ENCODE measurements around the gene FRAS1. TPM values are rescaled to one million over a fixed set of nuclear protein-coding genes. Genes with fewer than 3 reads are reported as not detected.

FRAS1 gene
- total RNA-seq, 1 experiment from 2014 or later, result 3.4 TPM

DNA sequence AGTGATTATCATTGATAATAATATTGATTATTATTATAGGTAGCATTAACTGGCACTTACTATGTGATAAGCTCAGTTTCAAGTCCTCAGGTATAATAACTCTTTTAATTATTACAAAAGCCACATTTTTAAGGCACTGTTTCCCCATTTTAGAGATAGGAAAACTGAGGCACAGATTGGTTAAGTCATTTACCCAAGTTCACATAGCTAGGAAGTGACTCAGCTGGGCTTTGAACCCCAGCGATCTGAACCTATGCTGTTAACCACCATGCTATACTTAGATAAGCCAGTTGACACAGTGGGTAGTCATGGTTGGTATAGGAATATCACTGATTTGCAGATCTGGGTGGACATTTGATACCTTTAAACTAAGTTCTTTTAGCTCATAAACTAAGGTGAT is 110.4 kb downstream of the FRAS1 start:
- Histone ChIP-seq H3K36me3 (ENCODE audit: low read depth, low read length) (no peaks in the 10 kb centered on the region), H3K9ac (ENCODE audit: low read length) (no peak overlapping the region), H3K4me2 (ENCODE audit: low read length) (no peak overlapping the region), H2AFZ (ENCODE audit: low read length) (no peak overlapping the region), H3K9me2 (replicated peaks; ENCODE audit: low read length) (no peaks in the 10 kb centered on the region), H3K27ac (ENCODE audit: low read length) (no peak overlapping the region), H3K27me3 (ENCODE audit: low read length) (no peaks in the 10 kb centered on the region), H3K9me3 (ENCODE audit: low read length) (no peaks in the 10 kb centered on the region), H4K20me1 (ENCODE audit: low read length) (no peaks in the 10 kb centered on the region), H3K4me1 (ENCODE audit: insufficient read depth, low read length) (no peaks in the 10 kb centered on the region), H3F3A (ENCODE audit: low read length, unreplicated experiment) (no peaks in the 10 kb centered on the region), H3K4me3 (ENCODE audit: low read length) (no peak overlapping the region), H3K79me2 (ENCODE audit: low read length) (no peaks in the 10 kb centered on the region)
- TF ChIP-seq EZH2phosphoT487 (IDR thresholded peaks at IDR 0.05; ENCODE audit: borderline replicate concordance, low read length) (no peak), EZH2 (IDR thresholded peaks at IDR 0.05; ENCODE audit: low read length, unreplicated experiment) (no peak)
- TF ChIP-seq, protein P1, sequence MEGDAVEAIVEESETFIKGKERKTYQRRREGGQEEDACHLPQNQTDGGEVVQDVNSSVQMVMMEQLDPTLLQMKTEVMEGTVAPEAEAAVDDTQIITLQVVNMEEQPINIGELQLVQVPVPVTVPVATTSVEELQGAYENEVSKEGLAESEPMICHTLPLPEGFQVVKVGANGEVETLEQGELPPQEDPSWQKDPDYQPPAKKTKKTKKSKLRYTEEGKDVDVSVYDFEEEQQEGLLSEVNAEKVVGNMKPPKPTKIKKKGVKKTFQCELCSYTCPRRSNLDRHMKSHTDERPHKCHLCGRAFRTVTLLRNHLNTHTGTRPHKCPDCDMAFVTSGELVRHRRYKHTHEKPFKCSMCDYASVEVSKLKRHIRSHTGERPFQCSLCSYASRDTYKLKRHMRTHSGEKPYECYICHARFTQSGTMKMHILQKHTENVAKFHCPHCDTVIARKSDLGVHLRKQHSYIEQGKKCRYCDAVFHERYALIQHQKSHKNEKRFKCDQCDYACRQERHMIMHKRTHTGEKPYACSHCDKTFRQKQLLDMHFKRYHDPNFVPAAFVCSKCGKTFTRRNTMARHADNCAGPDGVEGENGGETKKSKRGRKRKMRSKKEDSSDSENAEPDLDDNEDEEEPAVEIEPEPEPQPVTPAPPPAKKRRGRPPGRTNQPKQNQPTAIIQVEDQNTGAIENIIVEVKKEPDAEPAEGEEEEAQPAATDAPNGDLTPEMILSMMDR (conservative IDR thresholded peaks at IDR 0.05; ENCODE audit: low read depth, low read length), result no peak
- intact Hi-C loops (cut with micrococcal nuclease), result no loop called here
- CTCF ChIA-PET, result no interaction called here
- DNase-seq, result no peak
- no peak for ATAC-seq
- POLR2A ChIA-PET (ENCODE audit: unreplicated experiment), result no interaction called here
- BruUV-seq (replicated peaks), result no TSS peak

DNA sequence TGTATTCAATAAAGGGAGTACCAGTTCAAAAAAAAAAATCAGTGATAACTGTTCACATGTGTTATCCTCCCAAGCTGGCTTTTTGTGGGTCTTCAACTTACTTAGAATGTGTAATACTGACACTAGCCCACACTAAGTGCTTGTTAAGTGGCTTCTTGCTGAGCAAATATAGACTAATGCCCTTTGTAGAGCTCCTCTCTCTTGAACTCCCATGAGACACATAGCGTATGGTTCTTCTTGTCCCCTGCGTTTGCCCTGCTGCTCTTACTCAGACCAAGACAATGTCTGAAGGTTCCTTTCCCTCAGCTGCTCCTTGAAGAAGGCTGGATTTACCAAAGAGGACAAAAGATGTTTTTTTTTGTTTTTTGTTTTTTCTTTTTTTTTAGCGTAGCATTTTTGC is 110.9 kb downstream of the FRAS1 start:
- Histone ChIP-seq H3K27me3 (ENCODE audit: low read length) (no peaks in the 10 kb centered on the region), H3K4me2 (ENCODE audit: low read length) (no peak overlapping the region), H3K4me3 (ENCODE audit: low read length) (no peak overlapping the region), H3K27ac (ENCODE audit: low read length) (no peak overlapping the region), H3K79me2 (ENCODE audit: low read length) (no peaks in the 10 kb centered on the region), H4K20me1 (ENCODE audit: low read length) (no peaks in the 10 kb centered on the region), H3K9me3 (ENCODE audit: low read length) (no peaks in the 10 kb centered on the region), H3K4me1 (ENCODE audit: insufficient read depth, low read length) (no peaks in the 10 kb centered on the region), H3F3A (ENCODE audit: low read length, unreplicated experiment) (no peaks in the 10 kb centered on the region), H3K9me2 (replicated peaks; ENCODE audit: low read length) (no peaks in the 10 kb centered on the region), H3K36me3 (ENCODE audit: low read depth, low read length) (no peaks in the 10 kb centered on the region), H2AFZ (ENCODE audit: low read length) (no peak overlapping the region), H3K9ac (ENCODE audit: low read length) (no peak overlapping the region)
- ChIA-PET CTCF (no interaction called here), POLR2A (ENCODE audit: unreplicated experiment) (no interaction called here)
- no TSS peak for BruUV-seq (replicated peaks)
- ATAC-seq, result no peak
- DNase-seq, result no peak
- intact Hi-C loops (cut with micrococcal nuclease), result no loop called here
- TF ChIP-seq EZH2 (IDR thresholded peaks at IDR 0.05; ENCODE audit: low read length, unreplicated experiment), result no peak
- TF ChIP-seq EZH2phosphoT487 (IDR thresholded peaks at IDR 0.05; ENCODE audit: borderline replicate concordance, low read length), result no peak
- TF ChIP-seq, protein P1 (conservative IDR thresholded peaks at IDR 0.05; ENCODE audit: low read depth, low read length), result no peak

DNA sequence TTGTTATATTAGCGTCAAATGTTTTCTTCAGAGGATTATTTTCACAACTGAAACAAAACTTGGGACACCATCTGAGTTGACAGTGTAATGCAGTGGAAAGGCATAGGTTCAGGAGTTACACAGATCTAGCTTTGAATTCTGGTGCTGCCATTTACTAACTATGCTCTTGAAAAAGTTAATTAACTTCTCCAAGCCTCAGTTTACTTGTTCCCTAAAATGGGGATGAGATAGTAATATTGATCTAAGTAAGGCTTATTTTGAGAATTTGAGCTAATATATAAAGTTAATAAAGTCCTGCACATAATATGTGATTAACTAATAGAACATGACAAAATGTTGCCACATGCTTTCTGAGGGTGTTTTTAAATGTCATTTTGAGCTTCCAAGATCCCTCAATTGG is 112.6 kb downstream of the FRAS1 start:
- intact Hi-C loops (cut with micrococcal nuclease), result no loop called here
- H3K9me3 ChIP-seq (ENCODE audit: low read length), result no peaks in the 10 kb centered on the region
- no peak overlapping the region for H3K4me2 ChIP-seq (ENCODE audit: low read length)
- DNase-seq (no peak), ATAC-seq (no peak)
- no peaks in the 10 kb centered on the region for H3K36me3 ChIP-seq (ENCODE audit: low read depth, low read length)
- no peak overlapping the region for H3K9ac ChIP-seq (ENCODE audit: low read length)
- H3K4me1 ChIP-seq (ENCODE audit: insufficient read depth, low read length), result no peaks in the 10 kb centered on the region
- CTCF ChIA-PET, result no interaction called here
- no peaks in the 10 kb centered on the region for H3K9me2 ChIP-seq (replicated peaks; ENCODE audit: low read length)
- H3K4me3 ChIP-seq (ENCODE audit: low read length), result no peak overlapping the region
- H3K27me3 ChIP-seq (ENCODE audit: low read length), result no peaks in the 10 kb centered on the region
- H4K20me1 ChIP-seq (ENCODE audit: low read length), result no peaks in the 10 kb centered on the region
- no peak overlapping the region for H3K27ac ChIP-seq (ENCODE audit: low read length)
- no peaks in the 10 kb centered on the region for H3K79me2 ChIP-seq (ENCODE audit: low read length)
- no TSS peak for BruUV-seq (replicated peaks)
- H2AFZ ChIP-seq (ENCODE audit: low read length), result no peak overlapping the region
- TF ChIP-seq EZH2 (IDR thresholded peaks at IDR 0.05; ENCODE audit: low read length, unreplicated experiment), result no peak
- no peak for TF ChIP-seq EZH2phosphoT487 (IDR thresholded peaks at IDR 0.05; ENCODE audit: borderline replicate concordance, low read length)
- TF ChIP-seq, protein P1 (conservative IDR thresholded peaks at IDR 0.05; ENCODE audit: low read depth, low read length), result no peak
- no peaks in the 10 kb centered on the region for H3F3A ChIP-seq (ENCODE audit: low read length, unreplicated experiment)
- POLR2A ChIA-PET (ENCODE audit: unreplicated experiment), result no interaction called here

Measured in PC-3 (cell line).